G401 (cell line): ENCODE measurements around the gene TCHH. TPM values are rescaled to one million over a fixed set of nuclear protein-coding genes. Genes with fewer than 3 reads are reported as not detected.
"Not testable (repeated sequence)": the region's sequence is repeated elsewhere in the genome, so short reads cannot be mapped to it uniquely, and the experiment has no call there.

Experiments
- DNase-seq: peaks from one replicate; pipeline ENCODE4 v3.0.0-alpha.2; 2015; ENCODE audit warnings: low spot score
- in situ Hi-C: cut with HindIII; loops from 2 replicates; pipeline ENCODE4 v1.10.0; 2016; ENCODE audit warnings: low sequenced_read_pairs, mixed read lengths
- total RNA-seq: library from RNA; depleted of rRNA; stranded (reverse); fragments of >200 nt; shearing (Covaris generic); gene quantifications from 2 replicates; pipeline ENCODE4 v1.2.3, GENCODE V29; 2014; rRNA removed

Gene TCHH
- not detected in 2 replicates for total RNA-seq

GRCh38 chr1:152115344-152115743 is at the start of gene TCHH:
Gene TCHH, minus strand, starts transcription at chr1:152115444. Its CDS starts 1,364 bp downstream, at chr1:152114080.
- no peak for DNase-seq
- in situ Hi-C loops, result no loop called here

- in situ Hi-C loops, result no loop called here
- no peak for DNase-seq
These were observed 49.4 kb upstream of the TCHH start for GRCh38 chr1:152164517-152165136.

- in situ Hi-C loops, result no loop called here
- DNase-seq, result no peak
These were observed 47.7 kb upstream of the TCHH start for GRCh38 chr1:152162792-152163463.

- in situ Hi-C loops, result no loop called here
- DNase-seq, result no peak
These were observed 45.3 kb upstream of the TCHH start for GRCh38 chr1:152160576-152160975.

- in situ Hi-C loops, result no loop called here
- DNase-seq, result no peak
These were observed 43.9 kb upstream of the TCHH start, which contains the start of gene RPTN for GRCh38 chr1:152159144-152159543. Gene RPTN, minus strand, starts transcription at chr1:152159228. Its CDS starts 1,339 bp downstream, at chr1:152157889.

- DNase-seq, result no peak
- in situ Hi-C loops, result no loop called here
These were observed 38.8 kb upstream of the TCHH start for GRCh38 chr1:152153996-152154395.

- DNase-seq, result no peak
- in situ Hi-C loops, result no loop called here
These were observed 36.4 kb upstream of the TCHH start for GRCh38 chr1:152151646-152152045.

- in situ Hi-C loops, result no loop called here
These were observed 33.7 kb upstream of the TCHH start for GRCh38 chr1:152148981-152149380.

GRCh38 chr1:152148051-152148450 is 32.8 kb upstream of the TCHH start:
- in situ Hi-C loops, result no loop called here
- DNase-seq, result no peak

More at GRCh38 chr1:152148981-152149380, 33.7 kb upstream of the TCHH start:
- DNase-seq, result no peak

GRCh38 chr1:152145769-152146168 is 30.5 kb upstream of the TCHH start:
- in situ Hi-C loops, result no loop called here
- no peak for DNase-seq

- in situ Hi-C loops, DNase-seq: not testable (repeated sequence)
These were observed 29.5 kb upstream of the TCHH start for GRCh38 chr1:152144674-152145183.

- in situ Hi-C loops, result no loop called here
- DNase-seq, result no peak
These were observed 28.1 kb upstream of the TCHH start for GRCh38 chr1:152143150-152143887.

- in situ Hi-C loops, result no loop called here
- DNase-seq, result peak; percentile 21
These were observed 26.8 kb upstream of the TCHH start for GRCh38 chr1:152141971-152142584.

GRCh38 chr1:152137215-152137614 is 22.0 kb upstream of the TCHH start:
- in situ Hi-C loops, result no loop called here
- no peak for DNase-seq

- in situ Hi-C loops, result no loop called here
- no peak for DNase-seq
These were observed 14.9 kb upstream of the TCHH start for GRCh38 chr1:152130186-152130585.

- no peak for DNase-seq
- in situ Hi-C loops, result no loop called here
These were observed 12.4 kb upstream of the TCHH start for GRCh38 chr1:152127673-152128072.

- DNase-seq, result no peak
- in situ Hi-C loops, result no loop called here
These were observed 10.7 kb upstream of the TCHH start for GRCh38 chr1:152125834-152126443.

GRCh38 chr1:152118915-152119314 is 3.7 kb upstream of the TCHH start:
- in situ Hi-C loops, result no loop called here
- no peak for DNase-seq

- in situ Hi-C loops, result no loop called here
- no peak for DNase-seq
These were observed 2.3 kb downstream of the TCHH start for GRCh38 chr1:152112885-152113432.
